ENCODE results near the gene ATCAY.
"Not testable (repeated sequence)": the region's sequence is repeated elsewhere in the genome, so short reads cannot be mapped to it uniquely, and the experiment has no call there.

Gene ATCAY

DNA sequence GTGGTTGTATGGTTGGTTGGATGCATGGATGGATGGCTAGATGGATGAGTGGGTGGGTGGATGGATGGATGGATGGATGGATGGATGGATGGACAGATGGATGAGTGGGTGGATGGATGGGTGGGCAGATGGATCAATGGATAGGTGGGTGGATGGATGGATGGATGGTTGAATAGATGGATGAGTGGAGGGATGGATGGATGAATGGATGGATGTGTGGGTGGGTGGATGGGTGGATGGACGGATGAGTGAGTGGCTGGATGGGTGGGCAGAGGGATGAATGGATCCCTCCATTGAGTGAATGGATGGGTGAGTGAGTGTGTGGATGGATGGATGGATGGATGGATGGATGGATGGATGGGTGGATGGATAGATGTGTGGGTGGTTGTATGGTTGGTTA is 43.4 kb downstream of the ATCAY start:
- TF ChIP-seq, protein P1, sequence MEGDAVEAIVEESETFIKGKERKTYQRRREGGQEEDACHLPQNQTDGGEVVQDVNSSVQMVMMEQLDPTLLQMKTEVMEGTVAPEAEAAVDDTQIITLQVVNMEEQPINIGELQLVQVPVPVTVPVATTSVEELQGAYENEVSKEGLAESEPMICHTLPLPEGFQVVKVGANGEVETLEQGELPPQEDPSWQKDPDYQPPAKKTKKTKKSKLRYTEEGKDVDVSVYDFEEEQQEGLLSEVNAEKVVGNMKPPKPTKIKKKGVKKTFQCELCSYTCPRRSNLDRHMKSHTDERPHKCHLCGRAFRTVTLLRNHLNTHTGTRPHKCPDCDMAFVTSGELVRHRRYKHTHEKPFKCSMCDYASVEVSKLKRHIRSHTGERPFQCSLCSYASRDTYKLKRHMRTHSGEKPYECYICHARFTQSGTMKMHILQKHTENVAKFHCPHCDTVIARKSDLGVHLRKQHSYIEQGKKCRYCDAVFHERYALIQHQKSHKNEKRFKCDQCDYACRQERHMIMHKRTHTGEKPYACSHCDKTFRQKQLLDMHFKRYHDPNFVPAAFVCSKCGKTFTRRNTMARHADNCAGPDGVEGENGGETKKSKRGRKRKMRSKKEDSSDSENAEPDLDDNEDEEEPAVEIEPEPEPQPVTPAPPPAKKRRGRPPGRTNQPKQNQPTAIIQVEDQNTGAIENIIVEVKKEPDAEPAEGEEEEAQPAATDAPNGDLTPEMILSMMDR (IDR thresholded peaks at IDR 0.05; ENCODE audit: control extremely low read depth, extremely low read depth, low read depth, missing control alignments): no peak
- no peak for DNase-seq (ENCODE audit: extremely low spot score)
- POLR2A ChIA-PET: no interaction called here
- CTCF ChIA-PET: no interaction called here

DNA sequence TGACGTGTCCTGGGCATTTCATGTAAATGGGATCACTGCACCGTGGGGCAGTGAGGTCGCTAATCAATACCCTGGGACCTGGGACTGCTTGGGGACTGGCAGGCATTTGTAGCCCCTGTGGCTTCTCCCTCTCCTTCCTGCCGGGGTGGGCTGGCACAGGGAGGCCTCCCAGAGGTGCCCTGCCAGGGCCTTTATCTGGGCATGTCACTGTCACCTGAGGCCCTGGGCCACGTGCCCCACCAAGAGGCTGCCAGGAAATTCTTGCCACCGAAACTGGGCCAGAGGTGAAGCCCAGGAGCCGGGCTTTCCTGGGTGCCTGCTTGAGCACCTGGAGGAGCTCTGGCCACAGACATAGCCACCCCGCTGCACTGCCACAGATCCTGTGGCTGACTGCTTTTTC is 50.6 kb downstream of the ATCAY start:
- POLR2A ChIA-PET: no interaction called here
- TF ChIP-seq, protein P1 (IDR thresholded peaks at IDR 0.05; ENCODE audit: control extremely low read depth, extremely low read depth, low read depth, missing control alignments): no peak
- no peak for DNase-seq (ENCODE audit: extremely low spot score)
- CTCF ChIA-PET: no interaction called here

DNA sequence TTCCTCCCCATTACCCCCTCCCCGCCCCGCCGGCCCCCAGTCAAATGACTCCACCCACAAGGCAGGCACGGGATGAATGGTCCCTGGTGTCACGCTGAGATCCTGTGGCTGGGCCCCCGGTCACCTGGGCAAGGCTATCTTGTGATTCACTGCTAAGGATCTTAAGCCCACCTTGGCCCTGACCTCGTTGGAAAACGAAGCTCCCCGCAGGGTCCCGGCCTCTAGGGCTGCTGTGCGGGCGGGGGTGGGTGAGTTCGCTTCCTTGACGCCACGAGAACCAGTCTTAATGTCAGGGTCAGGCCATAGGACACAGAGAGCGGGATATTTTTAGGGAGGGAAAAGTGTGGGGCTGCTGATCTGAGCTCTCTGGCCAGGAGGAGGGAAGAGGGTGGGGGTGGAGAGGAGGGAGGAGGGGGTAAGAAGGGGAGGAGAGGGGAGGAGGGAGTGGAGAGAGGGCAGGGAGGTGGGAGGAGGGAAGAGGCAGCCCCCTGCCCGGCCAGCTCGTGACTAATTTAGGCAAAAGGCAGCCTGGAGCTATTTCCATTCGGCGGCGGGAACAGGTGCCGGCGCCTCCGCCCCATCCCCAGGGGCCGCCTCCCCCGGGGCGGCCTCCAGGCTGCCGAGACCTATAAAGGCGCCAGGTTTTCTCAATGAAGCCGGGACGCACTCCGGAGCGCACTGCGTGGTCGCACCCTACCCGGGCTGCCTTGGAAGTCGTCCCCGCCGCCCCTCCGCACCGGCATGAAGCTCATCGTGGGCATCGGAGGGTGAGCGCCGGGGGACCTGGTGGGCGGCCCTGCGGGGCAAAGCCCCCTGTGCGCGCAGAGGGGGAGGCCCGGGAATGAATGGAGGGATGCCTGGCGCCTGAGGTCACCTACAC is 52.7 kb downstream of the ATCAY start, which contains the start of gene NMRK2:
Gene NMRK2 (plus strand): TSS at position 139 of the 880 bp plus-strand sequence. CDS start 603 bp downstream, at position 742.
- POLR2A ChIA-PET: interaction anchor here (0.6 kb wide), 1 partner anchor 127 kb away, joined by 3 read pairs; no protein-coding TSS in a partner anchor
- CTCF ChIA-PET: no interaction called here
- TF ChIP-seq, protein P1 (IDR thresholded peaks at IDR 0.05; ENCODE audit: control extremely low read depth, extremely low read depth, low read depth, missing control alignments): no peak
- DNase-seq (ENCODE audit: extremely low spot score): peak; percentile 34

DNA sequence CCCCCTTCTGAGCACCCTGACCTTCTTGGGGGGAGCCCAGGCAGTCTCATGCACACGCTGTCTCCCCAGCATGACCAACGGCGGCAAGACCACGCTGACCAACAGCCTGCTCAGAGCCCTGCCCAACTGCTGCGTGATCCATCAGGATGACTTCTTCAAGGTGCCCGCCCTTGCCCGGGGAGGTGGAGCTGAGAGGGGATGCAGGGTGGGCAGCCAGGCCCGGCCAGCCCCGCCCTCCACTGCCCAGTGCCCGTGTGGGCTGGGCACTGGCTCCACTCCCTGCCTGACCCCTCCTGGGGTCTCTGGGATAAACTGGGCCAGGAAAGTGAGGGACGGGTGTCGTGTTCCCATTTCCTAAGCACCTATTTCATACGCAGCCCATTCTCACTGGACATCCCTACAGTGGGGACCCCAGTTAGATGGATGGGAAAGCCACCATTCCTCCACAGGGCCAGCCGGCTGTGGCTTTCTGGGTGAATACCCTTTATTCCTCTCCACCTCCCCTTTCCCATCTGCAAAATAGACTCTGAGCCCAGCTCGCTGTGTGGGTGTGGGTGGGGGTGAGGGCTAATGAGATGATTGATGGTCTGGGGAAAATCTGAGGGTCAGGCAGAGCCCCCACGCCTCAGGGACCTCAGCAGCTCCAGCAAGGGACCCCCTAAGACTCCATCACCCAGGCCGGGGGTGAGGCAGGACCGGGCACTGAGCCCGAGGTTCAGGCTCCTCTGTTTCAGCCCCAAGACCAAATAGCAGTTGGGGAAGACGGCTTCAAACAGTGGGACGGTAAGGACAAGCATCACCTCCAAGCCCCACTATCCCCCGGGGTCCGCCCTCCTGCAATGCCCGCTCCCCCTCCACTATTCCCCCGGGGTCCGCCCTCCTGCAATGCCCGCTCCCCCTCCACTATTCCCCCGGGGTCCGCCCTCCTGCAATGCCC is 56.3 kb downstream of the ATCAY start:
- no peak for DNase-seq (ENCODE audit: extremely low spot score)
- CTCF ChIA-PET: no interaction called here
- POLR2A ChIA-PET: no interaction called here
- TF ChIP-seq, protein P1 (IDR thresholded peaks at IDR 0.05; ENCODE audit: control extremely low read depth, extremely low read depth, low read depth, missing control alignments): no peak

DNA sequence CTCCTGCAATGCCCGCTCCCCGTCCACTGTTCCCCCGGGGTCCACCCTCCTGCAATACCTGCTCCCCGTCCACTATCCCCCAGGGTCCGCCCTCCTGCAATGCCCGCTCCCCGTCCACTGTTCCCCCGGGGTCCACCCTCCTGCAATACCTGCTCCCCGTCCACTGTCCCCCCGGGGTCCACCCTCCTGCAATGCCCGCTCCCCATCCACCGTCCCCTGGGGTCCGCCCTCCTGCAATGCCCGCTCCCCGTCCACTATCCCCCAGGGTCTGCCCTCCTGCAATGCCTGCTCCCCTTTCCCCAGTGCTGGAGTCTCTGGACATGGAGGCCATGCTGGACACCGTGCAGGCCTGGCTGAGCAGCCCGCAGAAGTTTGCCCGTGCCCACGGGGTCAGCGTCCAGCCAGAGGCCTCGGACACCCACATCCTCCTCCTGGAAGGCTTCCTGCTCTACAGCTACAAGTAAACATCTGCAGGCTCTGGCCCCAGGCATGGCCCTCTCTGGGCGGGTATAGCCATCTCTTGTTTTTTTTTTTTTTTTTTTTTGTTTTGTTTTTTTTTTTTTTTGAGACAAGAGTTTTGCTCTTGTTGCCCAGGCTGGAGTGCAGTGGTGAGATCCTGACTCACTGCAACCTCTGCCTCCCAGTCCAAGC is 57.9 kb downstream of the ATCAY start:
- CTCF ChIA-PET; DNase-seq (ENCODE audit: extremely low spot score): not testable (repeated sequence)
- POLR2A ChIA-PET: interaction anchor here (0.6 kb wide), 1 partner anchor 1631 kb away, joined by 3 read pairs; no protein-coding TSS in a partner anchor

DNA sequence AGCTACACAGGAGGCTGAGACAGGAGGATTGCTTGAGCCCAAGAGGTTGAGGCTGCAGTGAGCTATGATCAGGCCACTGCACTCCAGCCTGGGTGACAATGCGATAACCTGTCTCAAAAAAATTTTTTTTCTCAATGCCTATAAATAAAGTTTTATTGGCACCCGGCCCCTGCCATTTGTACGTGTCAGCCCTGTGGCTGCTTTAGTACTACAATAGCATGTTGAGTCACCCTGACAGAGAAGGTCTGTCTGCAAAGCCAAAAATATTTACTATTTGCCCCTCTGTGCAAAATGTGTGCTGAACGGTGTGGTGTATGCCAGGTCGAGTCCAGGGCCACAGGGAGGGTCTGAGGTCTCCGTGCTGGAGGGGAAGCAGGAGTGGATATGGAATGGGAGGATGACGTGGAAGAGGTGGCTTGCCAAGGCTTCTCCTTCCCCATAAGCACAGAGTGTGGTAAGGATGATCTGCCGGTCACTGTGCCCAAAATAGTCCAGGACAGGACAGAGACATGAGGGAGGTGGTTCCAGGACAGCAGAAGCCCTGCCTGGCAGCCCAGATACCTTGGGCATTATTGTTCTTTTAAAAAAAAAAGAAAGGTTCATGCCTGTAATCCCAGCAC is 62.4 kb downstream of the ATCAY start:
- ChIA-PET POLR2A (no interaction called here), CTCF (interaction anchor here (1.1 kb wide), 1 partner anchor 124 kb away, joined by 3 read pairs; no protein-coding TSS in a partner anchor)
- TF ChIP-seq, protein P1 (IDR thresholded peaks at IDR 0.05; ENCODE audit: control extremely low read depth, extremely low read depth, low read depth, missing control alignments): no peak
- DNase-seq (ENCODE audit: extremely low spot score): no peak
